IPS-18c (cell line): ENCODE results near the gene SDK1.

ENCODE experiments used
- H3K4me3 ChIP-seq: 2 replicates; pipeline ENCODE4 v1.7.0; 2013; ENCODE audit warnings: low read depth, mild to moderate bottlenecking, low read length, moderate library complexity; ENCODE audit not compliant: insufficient read depth
- H3K9me3 ChIP-seq: one replicate; pipeline ENCODE4 v1.6.1; 2013; ENCODE audit warnings: mild to moderate bottlenecking, low read length, moderate library complexity; ENCODE audit not compliant: control insufficient read depth, insufficient read depth

Gene SDK1

GRCh38 chr7:3312583-3312982 is 11.5 kb downstream of the SDK1 start:
- Histone ChIP-seq H3K4me3 (no peak overlapping the region), H3K9me3 (no peaks in the 10 kb centered on the region)

- H3K4me3 ChIP-seq: no peak overlapping the region
- H3K9me3 ChIP-seq: peaks cover 6% of the 10 kb centered on the region
Observed at GRCh38 chr7:3318874-3319273, 17.8 kb downstream of the SDK1 start.

- Histone ChIP-seq H3K9me3 (peaks cover 6% of the 10 kb centered on the region), H3K4me3 (no peak overlapping the region)
Observed at GRCh38 chr7:3321206-3321605, 20.2 kb downstream of the SDK1 start.

- H3K4me3 ChIP-seq: no peak overlapping the region
- H3K9me3 ChIP-seq: peaks cover 6% of the 10 kb centered on the region
Observed at GRCh38 chr7:3321745-3322144, 20.7 kb downstream of the SDK1 start.

- peaks cover 6% of the 10 kb centered on the region for H3K9me3 ChIP-seq
- no peak overlapping the region for H3K4me3 ChIP-seq
Observed at GRCh38 chr7:3326246-3326645, 25.2 kb downstream of the SDK1 start.

GRCh38 chr7:3327099-3327498 is 26.0 kb downstream of the SDK1 start:
- Histone ChIP-seq H3K4me3 (no peak overlapping the region), H3K9me3 (peaks cover 6% of the 10 kb centered on the region)

- peaks cover 6% of the 10 kb centered on the region for H3K9me3 ChIP-seq
- H3K4me3 ChIP-seq: no peak overlapping the region
Observed at GRCh38 chr7:3327655-3328054, 26.6 kb downstream of the SDK1 start.

GRCh38 chr7:3332308-3332707 is 31.3 kb downstream of the SDK1 start:
- no peaks in the 10 kb centered on the region for H3K9me3 ChIP-seq
- H3K4me3 ChIP-seq: no peak overlapping the region

- H3K9me3 ChIP-seq: no peaks in the 10 kb centered on the region
- H3K4me3 ChIP-seq: no peak overlapping the region
Observed at GRCh38 chr7:3333861-3334260, 32.8 kb downstream of the SDK1 start.

- Histone ChIP-seq H3K4me3 (no peak overlapping the region), H3K9me3 (no peaks in the 10 kb centered on the region)
Observed at GRCh38 chr7:3336042-3336665, 35.1 kb downstream of the SDK1 start.

- no peaks in the 10 kb centered on the region for H3K9me3 ChIP-seq
- H3K4me3 ChIP-seq: no peak overlapping the region
Observed at GRCh38 chr7:3338161-3338560, 37.1 kb downstream of the SDK1 start.

GRCh38 chr7:3345699-3346481 is 44.8 kb downstream of the SDK1 start:
- H3K4me3 ChIP-seq: no peak overlapping the region
- no peaks in the 10 kb centered on the region for H3K9me3 ChIP-seq

GRCh38 chr7:3349126-3349525 is 48.1 kb downstream of the SDK1 start:
- H3K4me3 ChIP-seq: no peak overlapping the region
- no peaks in the 10 kb centered on the region for H3K9me3 ChIP-seq

GRCh38 chr7:3356173-3356572 is 55.1 kb downstream of the SDK1 start:
- H3K9me3 ChIP-seq: no peaks in the 10 kb centered on the region

GRCh38 chr7:3358991-3359390 is 57.9 kb downstream of the SDK1 start:
- Histone ChIP-seq H3K9me3 (no peaks in the 10 kb centered on the region), H3K4me3 (no peak overlapping the region)

More at GRCh38 chr7:3356173-3356572, 55.1 kb downstream of the SDK1 start:
- H3K4me3 ChIP-seq: no peak overlapping the region

- Histone ChIP-seq H3K9me3 (no peaks in the 10 kb centered on the region), H3K4me3 (no peak overlapping the region)
Observed at GRCh38 chr7:3367261-3367660, 66.2 kb downstream of the SDK1 start.

GRCh38 chr7:3370068-3370830 is 69.2 kb downstream of the SDK1 start:
- Histone ChIP-seq H3K9me3 (no peaks in the 10 kb centered on the region), H3K4me3 (no peak overlapping the region)

GRCh38 chr7:3370921-3371320 is 69.9 kb downstream of the SDK1 start:
- no peaks in the 10 kb centered on the region for H3K9me3 ChIP-seq
- H3K4me3 ChIP-seq: no peak overlapping the region
